ENCODE measurements around the gene RPL6. TPM values are rescaled to one million over a fixed set of nuclear protein-coding genes. Genes with fewer than 3 reads are reported as not detected.
"Not testable (repeated sequence)": the region's sequence is repeated elsewhere in the genome, so short reads cannot be mapped to it uniquely, and the experiment has no call there.

The RPL6 gene
- total and polyA plus RNA-seq, 4 donors, result 1,004 to 2,870 (median 1,243) TPM

- TF ChIP-seq, protein P1, sequence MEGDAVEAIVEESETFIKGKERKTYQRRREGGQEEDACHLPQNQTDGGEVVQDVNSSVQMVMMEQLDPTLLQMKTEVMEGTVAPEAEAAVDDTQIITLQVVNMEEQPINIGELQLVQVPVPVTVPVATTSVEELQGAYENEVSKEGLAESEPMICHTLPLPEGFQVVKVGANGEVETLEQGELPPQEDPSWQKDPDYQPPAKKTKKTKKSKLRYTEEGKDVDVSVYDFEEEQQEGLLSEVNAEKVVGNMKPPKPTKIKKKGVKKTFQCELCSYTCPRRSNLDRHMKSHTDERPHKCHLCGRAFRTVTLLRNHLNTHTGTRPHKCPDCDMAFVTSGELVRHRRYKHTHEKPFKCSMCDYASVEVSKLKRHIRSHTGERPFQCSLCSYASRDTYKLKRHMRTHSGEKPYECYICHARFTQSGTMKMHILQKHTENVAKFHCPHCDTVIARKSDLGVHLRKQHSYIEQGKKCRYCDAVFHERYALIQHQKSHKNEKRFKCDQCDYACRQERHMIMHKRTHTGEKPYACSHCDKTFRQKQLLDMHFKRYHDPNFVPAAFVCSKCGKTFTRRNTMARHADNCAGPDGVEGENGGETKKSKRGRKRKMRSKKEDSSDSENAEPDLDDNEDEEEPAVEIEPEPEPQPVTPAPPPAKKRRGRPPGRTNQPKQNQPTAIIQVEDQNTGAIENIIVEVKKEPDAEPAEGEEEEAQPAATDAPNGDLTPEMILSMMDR (IDR thresholded peaks at IDR 0.05; ENCODE audit: control extremely low read depth, extremely low read depth), result no peak
- no peak for DNase-seq
- Histone ChIP-seq H3K27ac (ENCODE audit: low read depth in 1 of 2, low read length in 1 of 2) (no peak overlapping the region), H3K9ac (ENCODE audit: insufficient read depth in 1 of 2, low read length in 2 of 2) (no peak overlapping the region), H3K9me3 (ENCODE audit: control insufficient read depth in 4 of 4, insufficient read depth in 3 of 4, low read length in 3 of 4) (no peaks in the 10 kb centered on the region), H3K27me3 (ENCODE audit: control insufficient read depth in 3 of 3, insufficient read depth in 3 of 3, low read length in 2 of 3) (no peaks in the 10 kb centered on the region), H3K4me3 (no peak overlapping the region), H3K36me3 (ENCODE audit: control insufficient read depth in 4 of 4, insufficient read depth in 4 of 4, low read length in 4 of 4) (peaks cover 0 to 3% (median 0%) of the 10 kb centered on the region in 4 donors), H3K4me1 (ENCODE audit: control insufficient read depth in 5 of 5, insufficient read depth in 5 of 5, low read length in 5 of 5) (peaks cover 0 to 4% (median 0%) of the 10 kb centered on the region in 5 donors)
- no peak for ATAC-seq (ENCODE audit: insufficient read depth, low FRiP score)
- 40 to 74% methylated on average over 2 of the region's 2 CpGs for WGBS, 2 donors
Measured at GRCh38 chr12:112413855-112414625, 4.6 kb upstream of the RPL6 start.

DNA sequence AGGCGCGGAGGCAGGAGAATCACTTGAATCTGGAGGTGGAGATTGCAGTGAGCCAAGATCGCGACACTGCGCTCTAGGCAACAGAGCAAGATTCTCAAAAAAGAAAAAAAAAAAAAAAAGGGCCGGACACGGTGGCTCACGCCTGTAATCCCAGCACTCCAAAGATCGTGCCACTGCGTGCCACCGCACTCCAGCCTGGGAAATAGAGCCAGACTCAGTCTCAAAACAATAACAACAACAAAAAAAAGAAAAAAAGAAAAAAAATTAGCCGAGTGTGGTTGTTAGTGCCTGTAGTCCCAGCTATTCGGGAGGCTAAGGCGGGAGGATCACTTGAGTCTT, 470 bp upstream of the RPL6 start:
- H3K27ac ChIP-seq (ENCODE audit: low read depth in 1 of 2, low read length in 1 of 2), result no peak overlapping the region

DNA sequence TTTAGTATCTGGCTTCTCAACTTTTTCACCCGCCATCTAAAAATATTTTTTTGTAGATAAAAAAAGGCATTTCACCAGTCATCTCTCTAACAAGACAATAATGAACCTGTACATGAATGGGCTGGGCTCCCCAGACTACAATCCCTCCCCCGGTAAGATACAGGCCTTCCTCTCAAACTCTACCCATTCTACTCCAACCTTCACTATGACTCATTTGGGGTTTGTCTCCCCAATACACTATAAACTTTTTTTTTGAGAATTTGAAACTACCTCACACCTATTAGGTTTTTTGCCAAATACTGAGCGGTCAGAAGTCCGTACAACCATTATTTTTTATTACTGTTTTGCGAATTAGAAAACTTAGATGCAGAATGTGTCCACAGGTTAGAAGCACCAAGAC, 784 bp downstream of the RPL6 start:
- H3K9ac ChIP-seq (ENCODE audit: insufficient read depth in 1 of 2, low read length in 2 of 2), result peak overlapping the region; percentile 96 to 97
- ATAC-seq (ENCODE audit: insufficient read depth, low FRiP score) (no peak), DNase-seq (no peak)
- H3K27ac ChIP-seq (ENCODE audit: low read depth in 1 of 2, low read length in 1 of 2), result peak overlapping the region; percentile 53 to 96
- peaks cover 0 to 16% (median 2%) of the 10 kb centered on the region in 5 donors for H3K4me1 ChIP-seq (ENCODE audit: control insufficient read depth in 5 of 5, insufficient read depth in 5 of 5, low read length in 5 of 5)
- 19 to 20% methylated on average over 5 of the region's 5 CpGs for WGBS, 2 donors
- no peaks in the 10 kb centered on the region for H3K9me3 ChIP-seq (ENCODE audit: control insufficient read depth in 4 of 4, insufficient read depth in 3 of 4, low read length in 3 of 4)
- H3K36me3 ChIP-seq (ENCODE audit: control insufficient read depth in 4 of 4, insufficient read depth in 4 of 4, low read length in 4 of 4), result peaks cover 19 to 29% (median 22%) of the 10 kb centered on the region in 4 donors
- TF ChIP-seq, protein P1 (IDR thresholded peaks at IDR 0.05; ENCODE audit: control extremely low read depth, extremely low read depth), result no peak
- peak overlapping the region; percentile 80 for H3K4me3 ChIP-seq
- H3K27me3 ChIP-seq (ENCODE audit: control insufficient read depth in 3 of 3, insufficient read depth in 3 of 3, low read length in 2 of 3), result no peaks in the 10 kb centered on the region

More for the DNA sequence above, 470 bp upstream of the RPL6 start:
- DNase-seq (no peak), ATAC-seq (ENCODE audit: insufficient read depth, low FRiP score) (no peak)
- Histone ChIP-seq H3K36me3 (ENCODE audit: control insufficient read depth in 4 of 4, insufficient read depth in 4 of 4, low read length in 4 of 4) (peaks cover 10 to 29% (median 17%) of the 10 kb centered on the region in 4 donors), H3K9me3 (ENCODE audit: control insufficient read depth in 4 of 4, insufficient read depth in 3 of 4, low read length in 3 of 4) (no peaks in the 10 kb centered on the region), H3K9ac (ENCODE audit: insufficient read depth in 1 of 2, low read length in 2 of 2) (no peak overlapping the region), H3K4me3 (no peak overlapping the region), H3K4me1 (ENCODE audit: control insufficient read depth in 5 of 5, insufficient read depth in 5 of 5, low read length in 5 of 5) (peaks cover 0 to 16% (median 2%) of the 10 kb centered on the region in 5 donors), H3K27me3 (ENCODE audit: control insufficient read depth in 3 of 3, insufficient read depth in 3 of 3, low read length in 2 of 3) (no peaks in the 10 kb centered on the region)
- TF ChIP-seq, protein P1 (IDR thresholded peaks at IDR 0.05; ENCODE audit: control extremely low read depth, extremely low read depth), result no peak
- 94 to 97% methylated on average over 14 of the region's 14 CpGs for WGBS, 2 donors

DNA sequence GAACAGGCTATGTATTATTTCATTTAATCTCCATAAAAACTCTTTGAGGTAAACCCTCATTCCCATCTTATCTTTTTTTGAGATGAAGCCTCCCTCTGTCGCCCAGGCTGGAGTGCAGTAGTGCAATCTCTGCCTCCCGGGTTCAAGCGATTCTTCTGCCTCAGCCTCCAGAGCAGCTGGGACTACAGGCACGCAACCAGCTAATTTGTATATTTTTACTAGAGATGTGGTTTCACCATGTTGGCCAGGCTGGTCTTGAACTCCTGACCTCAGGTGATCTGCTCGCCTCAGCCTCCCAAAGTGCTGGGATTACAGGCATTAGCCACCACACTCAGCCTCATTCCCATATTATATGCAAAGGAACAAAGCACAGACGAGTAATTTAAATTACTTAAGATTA, 1.7 kb downstream of the RPL6 start:
- Histone ChIP-seq H3K36me3 (ENCODE audit: control insufficient read depth in 4 of 4, insufficient read depth in 4 of 4, low read length in 4 of 4) (peaks cover 20 to 29% (median 22%) of the 10 kb centered on the region in 4 donors), H3K4me1 (ENCODE audit: control insufficient read depth in 5 of 5, insufficient read depth in 5 of 5, low read length in 5 of 5) (peaks cover 0 to 16% (median 2%) of the 10 kb centered on the region in 5 donors), H3K9ac (ENCODE audit: insufficient read depth in 1 of 2, low read length in 2 of 2) (peak overlapping the region in 1 of 2 donors; percentile 35)
- not testable (repeated sequence) for DNase-seq; H3K9me3 ChIP-seq (ENCODE audit: control insufficient read depth in 4 of 4, insufficient read depth in 3 of 4, low read length in 3 of 4); ATAC-seq (ENCODE audit: insufficient read depth, low FRiP score); H3K27ac ChIP-seq (ENCODE audit: low read depth in 1 of 2, low read length in 1 of 2); H3K4me3 ChIP-seq; H3K27me3 ChIP-seq (ENCODE audit: control insufficient read depth in 3 of 3, insufficient read depth in 3 of 3, low read length in 2 of 3)
- 87 to 96% methylated on average over 6 of the region's 6 CpGs for WGBS, 2 donors

All from lung (tissue), 12 donors.